ENCODE measurements around the gene C2orf76.
"Not testable (repeated sequence)": the region's sequence is repeated elsewhere in the genome, so short reads cannot be mapped to it uniquely, and the experiment has no call there.

C2orf76 gene

DNA sequence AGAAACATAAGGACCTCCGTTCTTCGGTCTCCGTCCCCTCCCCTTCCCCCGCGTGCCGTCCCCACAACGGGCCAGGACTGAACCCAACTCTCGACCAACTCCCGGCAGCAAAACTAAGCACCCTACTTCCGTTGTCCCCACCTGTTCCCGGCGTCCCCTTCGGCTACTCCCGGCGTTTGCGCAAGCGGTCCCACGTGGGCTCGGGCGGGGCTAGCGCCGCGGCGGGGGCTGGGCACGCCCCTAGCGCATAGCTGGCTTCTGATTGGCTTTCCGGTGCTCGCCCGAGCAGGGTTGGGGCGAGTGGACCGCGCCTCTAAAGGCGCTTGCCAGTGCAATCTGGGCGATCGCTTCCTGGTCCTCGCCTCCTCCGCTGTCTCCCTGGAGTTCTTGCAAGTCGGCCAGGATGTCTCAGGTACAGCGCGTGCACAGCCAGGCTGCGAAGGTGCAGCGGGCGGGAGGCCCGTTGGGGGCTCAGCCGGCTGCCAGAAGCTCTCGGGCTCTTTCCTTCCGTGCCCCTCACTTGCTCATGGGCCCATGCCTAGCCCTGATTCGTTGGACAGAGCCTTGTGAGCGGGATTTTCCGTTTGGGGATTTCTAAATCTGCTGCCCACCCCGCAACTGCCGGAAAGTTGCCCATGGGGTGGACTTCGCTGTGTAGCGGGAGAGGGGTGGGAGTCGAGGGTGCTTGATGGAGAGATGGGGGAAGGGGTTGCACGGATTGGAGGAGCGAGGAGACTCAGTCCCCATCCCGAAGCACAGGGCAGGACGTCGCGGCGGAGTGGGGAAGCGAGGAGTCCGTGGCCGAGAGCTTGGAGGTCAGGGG, at the start of gene C2orf76, which contains the start of gene DBI:
C2orf76 (minus strand) TSS at position 186 of the 823 bp plus-strand sequence. CDS start 26,875 bp downstream, outside the sequence.
DBI (plus strand) TSS at position 329 of the 823 bp plus-strand sequence; CDS start at position 404, 75 bp downstream.
- DNase-seq (ENCODE audit: low spot score) = peak; percentile 99

DNA sequence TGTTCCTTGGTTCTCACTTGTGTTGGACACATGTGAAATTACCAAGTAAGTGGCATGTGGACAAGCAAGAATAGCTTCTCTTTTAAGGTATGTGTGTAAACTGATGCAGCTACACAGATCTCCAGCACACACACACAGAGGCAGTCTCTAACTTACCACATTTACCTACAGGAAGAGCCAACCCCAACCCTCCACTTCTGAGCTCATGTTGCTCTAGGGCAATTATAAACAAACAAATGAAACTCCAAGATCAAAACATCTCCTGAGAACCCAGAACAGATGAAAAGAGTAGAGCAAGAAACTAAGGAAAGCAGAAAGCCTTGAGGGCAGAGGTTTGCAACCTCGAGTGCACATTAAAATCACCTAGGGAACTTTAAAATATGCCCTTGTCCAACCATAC, 49.0 kb upstream of the C2orf76 start:
- DNase-seq (ENCODE audit: low spot score) = no peak

DNA sequence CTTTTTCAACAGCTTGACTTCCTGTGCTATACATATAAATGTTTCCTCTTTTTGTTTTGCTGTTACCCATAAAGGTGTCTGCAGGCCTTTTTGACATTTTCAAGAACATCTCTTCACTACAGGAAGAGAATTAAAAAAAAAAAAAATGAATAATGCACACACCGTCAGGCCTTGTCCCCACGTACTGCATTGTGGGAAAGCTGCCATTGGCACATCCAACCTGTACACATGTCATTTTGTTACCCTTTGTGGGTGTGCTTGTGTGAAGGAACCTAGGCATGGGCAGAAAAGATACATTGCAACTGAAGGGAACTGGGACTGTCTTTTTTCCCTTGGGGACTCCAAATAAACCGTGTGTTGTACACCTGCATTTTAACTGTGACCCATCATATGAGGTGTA, 48.3 kb upstream of the C2orf76 start:
- no peak for DNase-seq (ENCODE audit: low spot score)

DNA sequence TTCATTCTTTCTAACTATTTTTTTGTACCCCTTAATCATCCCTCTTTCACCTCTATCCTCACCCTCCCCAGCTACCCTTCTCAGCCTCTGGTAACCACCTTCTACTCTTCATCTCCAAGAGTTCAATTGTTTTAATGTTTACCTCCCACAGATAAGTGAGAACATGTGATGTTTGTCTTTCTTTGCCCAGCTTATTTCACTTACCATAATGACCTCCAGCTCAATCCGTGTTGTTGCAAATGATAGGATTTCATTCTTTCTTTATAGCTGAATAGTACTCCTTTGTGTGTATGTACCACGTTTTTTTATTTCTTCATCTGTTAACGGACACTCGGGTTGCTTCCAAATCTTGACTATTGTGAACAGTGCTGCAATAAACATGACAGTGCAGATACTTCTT, 42.9 kb upstream of the C2orf76 start:
- no peak for DNase-seq (ENCODE audit: low spot score)

DNA sequence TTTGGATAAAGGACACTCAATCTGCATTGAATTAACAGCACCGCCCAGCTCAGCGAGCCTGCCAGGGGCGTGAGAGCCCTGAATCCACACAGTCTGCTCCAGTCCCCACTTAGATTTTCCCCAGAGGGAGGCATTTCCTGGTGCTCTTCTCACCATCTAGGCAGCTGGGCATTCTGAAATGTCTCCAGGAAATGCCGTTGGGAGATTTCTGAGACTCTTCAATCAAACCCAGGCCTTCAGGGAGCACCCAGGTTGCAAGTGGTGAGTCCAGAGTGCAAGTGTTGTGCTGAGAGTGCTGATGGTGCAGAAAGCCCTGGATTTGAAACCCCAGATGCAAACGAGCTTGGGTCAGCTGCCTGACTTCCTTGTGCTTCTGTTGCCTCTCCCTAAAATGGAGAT, 41.6 kb upstream of the C2orf76 start:
- peak; percentile 45 for DNase-seq (ENCODE audit: low spot score)

DNA sequence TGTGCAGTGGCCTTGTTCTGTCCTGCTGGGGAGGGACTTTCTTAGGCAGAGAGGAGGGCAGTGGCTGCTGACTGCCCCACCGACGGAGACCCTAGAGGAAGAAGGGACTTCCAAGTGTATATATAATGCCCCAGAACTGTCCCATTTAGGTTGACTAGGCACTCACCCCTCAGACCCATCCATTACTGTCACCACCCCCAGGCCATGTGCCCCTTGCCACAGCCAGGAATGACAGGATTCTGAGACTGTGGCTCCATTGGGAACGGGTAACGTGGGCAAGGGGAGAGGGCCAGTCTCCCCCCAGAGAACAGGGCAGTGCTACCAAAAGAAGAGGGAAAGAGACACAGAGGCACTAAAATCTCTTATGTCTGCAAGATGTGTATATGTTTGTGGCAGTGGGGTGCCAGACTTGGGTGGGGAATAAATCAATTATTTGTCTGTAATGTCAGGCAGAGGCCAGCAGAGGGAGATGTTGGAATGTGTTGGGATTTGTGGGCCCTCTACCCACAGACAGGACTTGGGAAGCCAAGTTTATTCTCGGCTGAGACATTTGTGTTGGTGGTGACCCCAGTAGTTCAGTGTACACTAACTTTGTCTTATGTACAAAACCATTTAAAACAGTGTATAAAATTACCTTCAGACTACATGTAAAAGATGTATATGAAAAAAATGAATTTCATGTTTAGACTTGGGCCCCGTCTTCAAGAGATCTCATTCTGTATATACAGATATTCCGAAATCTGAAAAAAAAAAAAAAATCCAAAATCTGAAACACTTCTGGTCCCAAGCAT, 41.0 kb upstream of the C2orf76 start:
- DNase-seq (ENCODE audit: low spot score) = peak; percentile 82

DNA sequence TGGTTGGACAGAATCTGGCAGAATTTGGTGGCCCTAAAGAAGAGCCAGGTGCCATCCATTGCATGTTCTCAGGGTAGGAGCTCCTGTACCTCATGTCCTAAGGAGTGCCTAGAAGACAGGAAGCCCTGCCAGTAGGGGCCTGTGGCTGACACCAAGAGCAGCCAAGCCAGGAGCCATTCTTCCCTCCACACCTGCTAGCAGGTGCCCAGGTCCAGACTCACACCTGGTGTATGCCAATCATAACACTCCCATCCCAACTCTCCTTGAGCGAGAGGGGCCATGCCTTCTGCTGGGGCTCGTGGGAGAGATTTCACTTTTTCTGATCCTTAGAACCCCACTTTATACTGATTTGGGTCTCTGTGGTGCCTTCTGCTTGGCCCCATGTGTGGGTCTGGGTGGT, 38.5 kb upstream of the C2orf76 start:
- no peak for DNase-seq (ENCODE audit: low spot score)

DNA sequence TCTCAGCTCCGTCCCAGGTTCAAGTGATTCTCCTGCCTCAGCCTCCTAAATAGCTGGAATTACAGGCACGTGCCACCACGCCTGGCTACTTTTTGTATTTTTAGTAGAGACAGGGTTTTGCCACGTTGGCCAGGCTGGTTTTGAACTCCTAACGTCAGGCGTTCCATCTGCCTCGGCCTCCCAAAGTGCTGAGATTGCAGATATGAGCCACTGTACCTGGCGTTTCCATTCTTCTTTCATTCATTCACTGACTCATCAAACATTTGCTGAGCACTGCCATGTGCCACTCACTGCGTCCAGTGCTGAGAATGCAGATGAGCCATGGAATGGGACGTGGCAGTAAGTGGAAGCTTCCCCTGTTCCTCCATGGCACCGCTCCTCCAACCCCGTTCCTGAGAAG, 37.0 kb upstream of the C2orf76 start:
- not testable (repeated sequence) for DNase-seq (ENCODE audit: low spot score)

DNA sequence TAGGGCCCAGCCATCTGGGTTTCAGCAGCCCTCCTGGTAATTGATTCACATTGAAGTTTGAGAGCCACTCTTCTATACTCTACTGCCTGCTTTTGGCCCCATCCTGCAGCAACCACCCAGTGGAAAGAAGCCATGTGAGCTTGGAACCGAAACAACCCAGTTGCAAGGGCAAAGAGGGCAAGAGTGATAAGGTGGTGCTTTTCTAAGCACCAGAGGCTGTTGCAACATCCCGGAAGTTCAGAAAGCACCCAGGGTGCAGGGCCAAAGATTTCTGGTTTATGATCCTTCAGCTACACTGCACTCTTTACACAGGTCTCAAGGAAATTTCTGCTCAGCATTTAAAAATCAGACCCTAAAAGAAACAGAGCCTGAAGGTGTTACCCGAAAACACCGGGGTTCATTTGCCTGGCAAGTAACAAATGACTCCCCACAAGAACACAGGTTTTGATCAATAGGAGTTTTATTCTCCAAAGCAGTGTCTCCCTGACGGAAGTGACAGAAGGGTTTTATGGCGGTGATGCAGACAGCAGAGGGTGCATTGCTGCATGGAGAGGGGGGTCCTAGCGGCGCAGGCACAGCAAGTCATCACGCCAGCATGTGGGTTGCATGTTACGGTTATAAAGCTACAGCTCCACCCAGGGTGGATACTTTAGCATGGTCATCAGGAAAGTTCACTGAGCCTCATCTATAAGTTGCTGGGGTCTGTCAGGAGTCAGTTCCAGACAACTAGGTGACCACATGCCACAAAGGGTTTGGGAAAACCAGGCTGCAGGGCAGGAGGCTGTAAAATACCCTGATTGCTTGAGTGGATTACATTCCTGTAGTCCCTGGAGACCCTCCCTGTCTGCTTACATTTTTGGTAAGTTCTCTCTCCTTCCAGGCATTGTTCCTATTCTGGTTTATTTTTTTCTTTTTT, 36.3 kb upstream of the C2orf76 start:
- no peak for DNase-seq (ENCODE audit: low spot score)

DNA sequence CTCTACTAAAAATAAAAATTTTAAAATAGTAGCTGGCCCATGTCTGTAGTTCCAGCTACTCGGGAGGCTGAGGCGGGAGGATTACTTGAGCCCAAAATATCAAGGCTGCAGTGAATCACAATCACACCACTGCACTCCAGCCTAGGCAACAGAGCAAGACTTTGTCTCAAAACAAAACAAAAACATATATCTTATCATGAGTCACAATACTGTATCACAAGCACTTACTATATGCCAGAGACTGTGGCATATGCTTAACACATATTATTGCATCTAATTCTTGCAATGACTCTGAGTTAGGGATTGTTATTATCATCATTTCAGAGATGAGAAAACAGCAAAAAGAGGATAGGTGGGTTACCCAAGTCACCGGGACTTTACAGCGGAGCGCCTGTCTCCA, 35.5 kb upstream of the C2orf76 start:
- DNase-seq (ENCODE audit: low spot score) = no peak

DNA sequence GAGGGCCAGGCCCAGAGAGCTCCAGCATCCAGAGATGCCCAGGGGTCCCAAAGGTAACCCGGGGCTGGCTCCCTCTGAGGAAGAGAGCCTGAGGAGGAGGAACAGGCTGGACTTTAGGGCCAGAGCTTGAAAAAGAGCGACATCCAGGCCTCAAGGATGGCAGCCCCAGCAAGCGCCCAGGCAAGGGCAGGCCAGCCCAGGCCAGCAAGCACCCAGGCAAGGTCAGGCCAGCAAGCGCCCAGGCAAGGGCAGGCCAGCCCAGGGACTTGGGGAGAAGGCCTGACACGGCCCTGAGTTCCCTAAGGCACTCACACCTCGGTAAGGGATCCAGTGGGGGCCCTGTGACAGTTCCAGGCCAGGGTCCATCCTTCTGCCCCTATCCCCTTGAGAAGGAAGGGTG, 30.6 kb upstream of the C2orf76 start:
- DNase-seq (ENCODE audit: low spot score) = no peak

DNA sequence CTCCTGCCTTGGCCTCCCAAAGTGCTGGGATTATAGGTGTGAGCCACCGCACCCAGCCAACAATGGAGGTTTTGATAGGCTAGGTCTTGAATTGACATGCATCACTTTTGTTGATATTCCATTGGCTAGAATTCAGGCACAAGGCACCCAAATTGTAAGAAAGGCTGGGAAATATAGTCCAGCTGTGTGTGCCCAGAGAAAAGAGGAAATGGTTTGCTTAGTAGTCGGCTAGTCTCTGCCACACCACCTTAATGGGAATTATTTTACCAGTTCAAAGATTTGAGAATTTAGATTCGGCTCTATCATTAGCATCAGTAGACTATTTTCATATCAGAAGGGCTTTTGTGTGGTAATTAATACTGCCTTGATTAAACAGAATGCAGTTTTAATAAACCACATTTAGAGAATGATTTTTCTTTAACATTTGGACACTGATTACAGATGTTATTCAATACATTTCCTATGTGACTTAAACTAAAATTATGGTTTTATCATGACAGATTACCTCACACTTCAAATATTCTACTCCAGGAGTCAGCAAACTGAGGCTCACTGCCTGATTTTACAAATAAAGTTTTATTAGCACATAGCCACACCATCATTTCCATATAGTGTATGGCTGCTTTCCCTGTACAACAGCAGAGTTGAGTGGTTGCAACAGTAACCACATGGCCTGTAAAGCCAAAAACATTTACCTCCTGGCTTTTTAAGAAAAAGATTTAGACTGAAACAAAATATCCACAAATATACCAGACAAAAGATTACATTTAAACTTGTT, 27.5 kb upstream of the C2orf76 start:
- DNase-seq (ENCODE audit: low spot score) = no peak

DNA sequence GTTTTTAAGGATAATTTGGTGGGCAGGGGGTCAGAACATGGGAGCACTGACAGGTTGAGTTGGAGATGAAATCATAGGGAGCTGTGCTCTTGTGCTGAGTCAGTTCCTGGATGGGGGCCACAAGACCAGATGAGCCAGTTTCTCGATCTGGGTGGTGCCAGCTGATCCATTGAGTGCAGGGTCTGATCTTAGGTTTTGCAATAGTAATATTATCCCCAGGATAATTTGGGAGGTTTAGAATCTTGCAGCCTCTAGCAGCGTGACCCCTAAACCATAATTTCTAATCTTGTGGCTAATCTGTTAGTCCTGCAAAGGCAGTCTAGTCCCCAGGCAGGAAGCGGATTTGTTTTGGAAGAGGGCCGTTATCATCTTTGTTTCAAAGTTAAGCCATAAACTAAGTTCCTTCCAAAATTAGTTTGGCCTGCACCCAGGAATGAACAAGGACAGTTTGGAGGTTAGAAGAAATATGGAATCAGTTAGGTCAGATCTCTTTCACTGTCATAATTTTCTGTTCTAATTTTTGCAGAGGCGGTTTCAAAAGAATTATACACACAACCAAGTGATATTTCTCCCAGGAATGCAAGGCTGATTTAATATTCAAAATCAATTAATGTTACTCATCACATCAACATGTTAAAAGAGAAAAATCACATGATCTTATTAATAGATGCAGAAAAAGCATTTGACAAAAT, 23.1 kb upstream of the C2orf76 start:
- DNase-seq (ENCODE audit: low spot score) = no peak

DNA sequence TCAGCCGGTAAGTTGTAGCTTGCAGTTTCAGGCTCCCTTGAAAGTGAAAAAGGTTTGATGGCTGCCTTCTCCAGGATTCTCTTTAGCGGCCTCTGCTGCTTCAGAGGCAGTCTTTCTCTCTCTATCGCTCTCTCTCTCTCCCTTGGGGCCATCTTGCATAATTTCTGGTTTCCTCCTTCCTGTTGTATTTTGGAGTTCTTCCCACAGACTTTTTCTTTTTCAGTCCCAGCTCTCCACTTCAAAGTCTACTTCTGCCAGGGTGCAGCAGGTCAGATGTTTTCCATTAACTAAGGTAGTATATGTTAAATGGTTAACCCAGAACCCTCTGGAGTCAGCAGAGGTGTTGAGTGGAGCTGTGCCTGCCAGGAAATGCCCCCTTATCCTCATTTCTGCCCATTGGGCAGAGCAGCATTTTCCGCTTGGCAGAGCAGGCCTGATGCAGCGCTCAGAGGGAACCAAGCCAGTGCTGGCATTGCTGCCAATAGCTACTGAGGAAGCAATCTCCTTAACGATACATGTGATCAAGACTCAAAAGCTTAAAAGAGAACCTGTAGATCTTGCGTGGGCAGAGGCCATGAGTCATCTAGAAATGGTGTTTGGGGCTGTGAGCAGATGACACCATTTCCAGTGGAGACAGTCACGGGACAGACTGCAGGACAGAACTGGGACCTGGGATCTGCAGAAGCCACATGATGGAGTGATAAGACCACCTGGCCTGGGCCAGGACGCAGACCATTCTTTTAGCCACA, 20.9 kb upstream of the C2orf76 start:
- DNase-seq (ENCODE audit: low spot score) = peak; percentile 79

DNA sequence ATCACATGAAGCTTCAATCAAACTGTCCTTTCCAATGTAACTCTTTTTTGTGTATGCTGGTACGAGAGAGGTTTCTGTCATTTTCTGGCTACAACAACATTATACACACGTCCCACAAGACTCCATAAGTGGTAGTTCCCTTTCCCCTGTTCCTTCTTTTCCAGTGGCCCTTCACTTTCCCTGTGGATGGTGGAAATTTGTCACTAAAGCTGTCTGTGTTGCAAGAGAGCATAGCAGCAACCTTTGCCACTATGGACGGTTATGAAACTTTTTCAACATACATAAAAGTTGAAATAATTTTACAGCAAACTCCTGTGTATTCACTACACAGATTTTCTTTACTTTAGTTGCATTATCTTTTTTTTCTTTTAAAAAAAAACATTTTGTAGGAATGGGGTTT, 18.8 kb upstream of the C2orf76 start:
- no peak for DNase-seq (ENCODE audit: low spot score)

DNA sequence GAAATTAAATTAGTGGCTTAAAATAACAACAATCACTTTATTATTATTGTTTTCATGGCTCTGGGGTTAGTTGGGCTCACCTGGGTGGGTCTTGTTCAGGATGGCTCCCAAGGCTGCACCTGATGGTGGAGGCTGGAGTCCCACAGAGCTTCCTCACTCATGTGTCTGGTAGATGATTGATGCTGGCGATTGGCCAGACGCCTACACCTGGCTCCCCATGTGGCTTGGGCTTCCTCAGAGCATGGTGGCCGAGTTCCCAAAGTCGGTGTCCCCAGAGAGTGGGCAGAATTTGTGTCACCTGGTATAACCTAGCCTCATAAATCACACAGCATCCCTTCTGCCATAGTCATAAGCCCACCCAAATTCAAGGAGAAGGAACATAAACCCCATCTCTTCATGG, 18.3 kb upstream of the C2orf76 start:
- no peak for DNase-seq (ENCODE audit: low spot score)

DNA sequence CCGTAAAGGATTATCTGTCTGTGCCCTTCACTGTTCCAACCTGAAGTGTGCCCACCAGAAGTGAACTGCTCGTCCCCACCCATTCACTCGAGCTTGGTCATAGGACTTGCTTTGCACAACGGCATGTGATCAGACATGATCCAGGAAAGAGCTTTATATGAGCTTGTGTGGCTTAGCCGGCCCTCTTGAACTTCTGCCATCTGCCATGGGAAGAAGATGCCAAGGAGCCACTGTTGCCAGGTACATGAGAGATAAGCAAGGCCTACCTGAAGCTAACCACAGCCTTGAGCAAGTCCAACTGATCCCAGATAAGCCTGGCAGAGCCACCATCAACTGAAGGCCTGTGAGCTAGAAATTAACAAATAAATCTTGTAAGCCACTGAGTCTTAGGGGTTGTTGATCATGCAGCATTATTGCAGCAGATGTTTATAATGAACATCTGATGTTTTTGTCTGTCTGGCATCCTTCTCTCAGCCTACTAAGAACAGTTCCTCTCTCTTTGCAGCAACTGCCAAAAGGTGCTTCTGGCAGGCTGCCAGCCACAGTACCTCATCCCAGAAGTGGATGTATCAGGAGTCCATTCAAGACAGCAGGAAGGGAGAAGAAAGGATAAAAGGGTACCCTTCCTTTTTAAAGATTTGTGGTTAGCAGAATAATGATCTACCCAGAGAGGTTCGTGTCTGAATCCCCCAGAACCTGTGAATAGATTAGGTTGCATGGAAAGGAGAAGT, 16.9 kb upstream of the C2orf76 start:
- no peak for DNase-seq (ENCODE audit: low spot score)

DNA sequence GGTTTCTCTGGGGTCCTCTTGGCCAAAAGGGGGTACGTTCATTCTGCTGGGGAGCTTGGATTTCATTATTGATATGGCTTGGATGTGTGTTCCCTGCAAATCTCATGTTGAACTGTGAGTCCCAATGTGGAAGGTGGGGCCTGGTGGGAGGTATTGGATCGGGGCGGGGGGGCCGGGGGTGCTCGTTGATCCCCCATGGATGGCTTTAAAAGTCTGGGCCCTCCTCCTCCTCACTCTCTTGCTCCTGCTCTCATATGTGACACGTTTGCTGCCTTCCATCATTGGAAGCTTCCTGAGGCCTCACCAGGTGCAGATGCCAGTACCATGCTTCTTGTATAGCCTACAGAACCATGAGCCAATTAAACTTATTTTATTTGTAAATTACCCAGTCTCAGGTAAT, 11.9 kb upstream of the C2orf76 start:
- no peak for DNase-seq (ENCODE audit: low spot score)

DNA sequence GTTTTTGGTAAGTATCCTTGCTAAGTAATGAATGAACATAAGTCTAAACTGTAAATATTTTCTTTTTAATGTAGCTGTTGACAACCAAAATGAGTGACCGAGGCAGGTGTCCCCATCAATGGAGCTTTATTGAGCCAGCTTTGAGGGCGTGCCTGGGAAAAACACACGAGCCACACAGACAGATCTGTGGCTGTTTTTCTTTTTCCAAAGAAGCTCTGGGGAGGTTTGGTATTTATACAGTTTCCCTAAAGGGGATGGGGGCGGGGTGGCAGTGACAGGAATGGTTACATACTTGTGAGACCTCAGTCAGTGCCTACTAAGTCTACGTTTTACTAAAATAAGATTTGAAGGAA, 11.3 kb upstream of the C2orf76 start:
- no peak for DNase-seq (ENCODE audit: low spot score)

All from AG20443 (cell line).